Gastrocnemius medialis (tissue), 4 donors: ENCODE results near the gene ATXN1.

Experiments
- POLR2A ChIP-seq, 2 donors: fragments of 450-650 bp; IDR thresholded peaks; one replicate each; pipeline ENCODE4 v1.6.1; 2017; ENCODE audit warnings: antibody characterized with exemption in 2 of 2, mild to moderate bottlenecking in 2 of 2, moderate library complexity in 2 of 2
- TF ChIP-seq, protein P1 (sequence below), 5 experiments: fragments of 450-650 bp in 3 of 5; fragments of 200-600 bp in 2 of 5; sonication (generic) in 2 of 5; IDR thresholded peaks in 4 of 5; conservative IDR thresholded peaks in 1 of 5; 1 replicate in 4 of 5; 2 replicates in 1 of 5; pipeline ENCODE4 v1.5.1; 2016 to 2019; ENCODE audit warnings: antibody characterized with exemption in 5 of 5, mild to moderate bottlenecking in 3 of 5, moderate library complexity in 3 of 5

GRCh38 chr6:16803294-16804200 lies 42.3 kb upstream of the ATXN1 start:
- TF ChIP-seq, protein P1, sequence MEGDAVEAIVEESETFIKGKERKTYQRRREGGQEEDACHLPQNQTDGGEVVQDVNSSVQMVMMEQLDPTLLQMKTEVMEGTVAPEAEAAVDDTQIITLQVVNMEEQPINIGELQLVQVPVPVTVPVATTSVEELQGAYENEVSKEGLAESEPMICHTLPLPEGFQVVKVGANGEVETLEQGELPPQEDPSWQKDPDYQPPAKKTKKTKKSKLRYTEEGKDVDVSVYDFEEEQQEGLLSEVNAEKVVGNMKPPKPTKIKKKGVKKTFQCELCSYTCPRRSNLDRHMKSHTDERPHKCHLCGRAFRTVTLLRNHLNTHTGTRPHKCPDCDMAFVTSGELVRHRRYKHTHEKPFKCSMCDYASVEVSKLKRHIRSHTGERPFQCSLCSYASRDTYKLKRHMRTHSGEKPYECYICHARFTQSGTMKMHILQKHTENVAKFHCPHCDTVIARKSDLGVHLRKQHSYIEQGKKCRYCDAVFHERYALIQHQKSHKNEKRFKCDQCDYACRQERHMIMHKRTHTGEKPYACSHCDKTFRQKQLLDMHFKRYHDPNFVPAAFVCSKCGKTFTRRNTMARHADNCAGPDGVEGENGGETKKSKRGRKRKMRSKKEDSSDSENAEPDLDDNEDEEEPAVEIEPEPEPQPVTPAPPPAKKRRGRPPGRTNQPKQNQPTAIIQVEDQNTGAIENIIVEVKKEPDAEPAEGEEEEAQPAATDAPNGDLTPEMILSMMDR (IDR thresholded peaks at IDR 0.05 in 4 of 5, conservative IDR thresholded peaks at IDR 0.05 in 1 of 5), result no peak
- TF ChIP-seq POLR2A (IDR thresholded peaks at IDR 0.05), result no peak
